WTC11 (cell line): ENCODE results near the gene TDRD6. TPM values are rescaled to one million over a fixed set of nuclear protein-coding genes. Genes with fewer than 3 reads are reported as not detected.
A peak's percentile ranks its signal among the peaks of the same experiment; 100 is the strongest.

Experiments
- ATAC-seq: fragments of 200-7000 bp; cut with Tn5 transposase; 2 replicates; pipeline ENCODE4 v1.10.0; 2021; ENCODE audit warnings: mild to moderate bottlenecking, moderate library complexity
- CTCF ChIA-PET: fragments of 300-600 bp; sonication (Branson Sonifier 250); formaldehyde crosslinking; loops from one replicate; lab custom pipeline; 2021; ENCODE audit warnings: antibody characterized with exemption; lab: Charles Lee
- POLR2A ChIA-PET: fragments of 350-600 bp; sonication (Branson Sonifier 250); formaldehyde crosslinking; loops from one replicate; lab custom pipeline; 2021; ENCODE audit warnings: antibody characterized with exemption; lab: Charles Lee
- DNase-seq: peaks from one replicate; pipeline ENCODE4 v3.0.0; 2021; ENCODE audit warnings: low spot score
- H3K27ac Mint-ChIP-seq: 2 replicates; pipeline ENCODE4 v1.8.0; 2021; ENCODE audit warnings: mixed read lengths
- H3K27me3 Mint-ChIP-seq: 2 replicates; pipeline ENCODE4 v1.8.0; 2021; ENCODE audit warnings: low read depth, mild to moderate bottlenecking, moderate library complexity, mixed read lengths
- H3K36me3 Mint-ChIP-seq: 2 replicates; pipeline ENCODE4 v1.8.0; 2021; ENCODE audit warnings: mixed read lengths
- H3K4me1 Mint-ChIP-seq: 2 replicates; pipeline ENCODE4 v1.8.0; 2022; ENCODE audit warnings: mixed read lengths
- H3K4me3 Mint-ChIP-seq: 2 replicates; pipeline ENCODE4 v1.8.0; 2021; ENCODE audit warnings: mild to moderate bottlenecking, moderate library complexity, mixed read lengths
- H3K9me3 Mint-ChIP-seq: 2 replicates; pipeline ENCODE4 v1.8.0; 2021; ENCODE audit warnings: mixed read lengths
- AFF4 ChIP-seq: sonication (generic); formaldehyde crosslinking; IDR thresholded peaks from 2 replicates; pipeline ENCODE4 v1.8.1; 2023; ENCODE audit warnings: mild to moderate bottlenecking, missing genetic modification reagents, borderline replicate concordance
- CREB1 ChIP-seq: sonication (generic); formaldehyde crosslinking; IDR thresholded peaks from 2 replicates; pipeline ENCODE4 v1.8.0; 2023; ENCODE audit warnings: mild to moderate bottlenecking, missing genetic modification reagents
- ESRRA ChIP-seq: sonication (generic); formaldehyde crosslinking; IDR thresholded peaks from 2 replicates; pipeline ENCODE4 v1.8.1; 2022; ENCODE audit warnings: mild to moderate bottlenecking, missing genetic modification reagents, borderline replicate concordance
- ETV6 ChIP-seq: sonication (generic); formaldehyde crosslinking; IDR thresholded peaks from 2 replicates; pipeline ENCODE4 v1.8.1; 2022; ENCODE audit warnings: mild to moderate bottlenecking, missing genetic modification reagents
- FOXJ3 ChIP-seq: sonication (generic); formaldehyde crosslinking; IDR thresholded peaks from 2 replicates; pipeline ENCODE4 v1.9.0; 2021; ENCODE audit warnings: missing genetic modification reagents, mild to moderate bottlenecking, borderline replicate concordance
- IRF1 ChIP-seq: sonication (generic); formaldehyde crosslinking; IDR thresholded peaks from 2 replicates; pipeline ENCODE4 v1.8.0; 2023; ENCODE audit warnings: missing genetic modification reagents
- MXD4 ChIP-seq: fragments of 250-450 bp; sonication (Bioruptor Pico); IDR thresholded peaks from 2 replicates; pipeline ENCODE4 v1.8.0; 2021; ENCODE audit warnings: mild to moderate bottlenecking, moderate library complexity, borderline replicate concordance
- MYBL2 ChIP-seq: sonication (generic); formaldehyde crosslinking; IDR thresholded peaks from 2 replicates; pipeline ENCODE4 v1.8.1; 2023; ENCODE audit warnings: mild to moderate bottlenecking, moderate library complexity, missing genetic modification reagents
- NFATC4 ChIP-seq: fragments of 250-450 bp; sonication (Bioruptor Pico); IDR thresholded peaks from 2 replicates; pipeline ENCODE4 v1.9.0; 2021; ENCODE audit warnings: mild to moderate bottlenecking
- NR2C2 ChIP-seq: sonication (generic); formaldehyde crosslinking; IDR thresholded peaks from 2 replicates; pipeline ENCODE4 v1.8.0; 2022; ENCODE audit warnings: mild to moderate bottlenecking, missing genetic modification reagents
- PRRX2 ChIP-seq: fragments of 250-450 bp; sonication (Bioruptor Pico); IDR thresholded peaks from 2 replicates; pipeline ENCODE4 v1.8.0; 2021; ENCODE audit warnings: mild to moderate bottlenecking
- TEAD1 ChIP-seq: sonication (generic); formaldehyde crosslinking; IDR thresholded peaks from 2 replicates; pipeline ENCODE4 v1.8.0; 2022; ENCODE audit warnings: mild to moderate bottlenecking, missing genetic modification reagents
- TP53 ChIP-seq: sonication (generic); formaldehyde crosslinking; IDR thresholded peaks from 2 replicates; pipeline ENCODE4 v1.8.1; 2023; ENCODE audit warnings: mild to moderate bottlenecking, missing genetic modification reagents
- USF1 ChIP-seq: sonication (generic); formaldehyde crosslinking; IDR thresholded peaks from 2 replicates; pipeline ENCODE4 v1.8.0; 2022; ENCODE audit warnings: mild to moderate bottlenecking, missing genetic modification reagents
- USF2 ChIP-seq: sonication (generic); formaldehyde crosslinking; IDR thresholded peaks from 2 replicates; pipeline ENCODE4 v1.8.1; 2023; ENCODE audit warnings: mild to moderate bottlenecking, missing genetic modification reagents, moderate library complexity
- ZBTB43 ChIP-seq: sonication (generic); formaldehyde crosslinking; IDR thresholded peaks from 2 replicates; pipeline ENCODE4 v1.8.1; 2023; ENCODE audit warnings: mild to moderate bottlenecking, missing genetic modification reagents
- ZNF396 ChIP-seq: fragments of 250-450 bp; sonication (Bioruptor Pico); IDR thresholded peaks from 2 replicates; pipeline ENCODE4 v1.8.0; 2021; ENCODE audit warnings: mild to moderate bottlenecking, moderate library complexity, borderline replicate concordance
- ZNF671 ChIP-seq: fragments of 250-450 bp; sonication (Bioruptor Pico); IDR thresholded peaks from 2 replicates; pipeline ENCODE4 v1.8.0; 2021; ENCODE audit warnings: mild to moderate bottlenecking
- total RNA-seq: library from RNA; stranded (reverse); gene quantifications from 3 replicates; pipeline ENCODE4 v1.2.3, GENCODE V29; 2021
- TF ChIP-seq, protein P1 (sequence below): fragments of 250-450 bp; sonication (Bioruptor Pico); IDR thresholded peaks from 2 replicates; pipeline ENCODE4 v1.9.0; 2021; ENCODE audit warnings: mild to moderate bottlenecking, borderline replicate concordance
- TF ChIP-seq, protein P2 (sequence below): sonication (generic); formaldehyde crosslinking; IDR thresholded peaks from 2 replicates; pipeline ENCODE4 v1.8.0; 2022; ENCODE audit warnings: mild to moderate bottlenecking, missing genetic modification reagents

The TDRD6 gene
- total RNA-seq, 1 experiment from 2014 or later = 0.04 TPM

GRCh38 chr6:46676604-46677313 lies 10.9 kb upstream of the TDRD6 start:
- Mint-ChIP-seq H3K4me1 (peaks cover 9% of the 10 kb centered on the region), H3K36me3 (no peaks in the 10 kb centered on the region), H3K27me3 (no peaks in the 10 kb centered on the region), H3K4me3 (no peak overlapping the region), H3K27ac (no peak overlapping the region), H3K9me3 (no peaks in the 10 kb centered on the region)
- peak; percentile 48; the same call in 1 of the 2 replicates for ATAC-seq
- no peak for DNase-seq
- no peak for TF ChIP-seq FOXJ3
- no peak for TF ChIP-seq TP53 (CRISPR knock-in tag)
- TF ChIP-seq ETV6 (CRISPR knock-in tag) = no peak
- no peak for TF ChIP-seq MXD4 (CRISPR knock-in tag)
- no peak for TF ChIP-seq CREB1
- TF ChIP-seq NR2C2 = no peak
- TF ChIP-seq, protein P1, sequence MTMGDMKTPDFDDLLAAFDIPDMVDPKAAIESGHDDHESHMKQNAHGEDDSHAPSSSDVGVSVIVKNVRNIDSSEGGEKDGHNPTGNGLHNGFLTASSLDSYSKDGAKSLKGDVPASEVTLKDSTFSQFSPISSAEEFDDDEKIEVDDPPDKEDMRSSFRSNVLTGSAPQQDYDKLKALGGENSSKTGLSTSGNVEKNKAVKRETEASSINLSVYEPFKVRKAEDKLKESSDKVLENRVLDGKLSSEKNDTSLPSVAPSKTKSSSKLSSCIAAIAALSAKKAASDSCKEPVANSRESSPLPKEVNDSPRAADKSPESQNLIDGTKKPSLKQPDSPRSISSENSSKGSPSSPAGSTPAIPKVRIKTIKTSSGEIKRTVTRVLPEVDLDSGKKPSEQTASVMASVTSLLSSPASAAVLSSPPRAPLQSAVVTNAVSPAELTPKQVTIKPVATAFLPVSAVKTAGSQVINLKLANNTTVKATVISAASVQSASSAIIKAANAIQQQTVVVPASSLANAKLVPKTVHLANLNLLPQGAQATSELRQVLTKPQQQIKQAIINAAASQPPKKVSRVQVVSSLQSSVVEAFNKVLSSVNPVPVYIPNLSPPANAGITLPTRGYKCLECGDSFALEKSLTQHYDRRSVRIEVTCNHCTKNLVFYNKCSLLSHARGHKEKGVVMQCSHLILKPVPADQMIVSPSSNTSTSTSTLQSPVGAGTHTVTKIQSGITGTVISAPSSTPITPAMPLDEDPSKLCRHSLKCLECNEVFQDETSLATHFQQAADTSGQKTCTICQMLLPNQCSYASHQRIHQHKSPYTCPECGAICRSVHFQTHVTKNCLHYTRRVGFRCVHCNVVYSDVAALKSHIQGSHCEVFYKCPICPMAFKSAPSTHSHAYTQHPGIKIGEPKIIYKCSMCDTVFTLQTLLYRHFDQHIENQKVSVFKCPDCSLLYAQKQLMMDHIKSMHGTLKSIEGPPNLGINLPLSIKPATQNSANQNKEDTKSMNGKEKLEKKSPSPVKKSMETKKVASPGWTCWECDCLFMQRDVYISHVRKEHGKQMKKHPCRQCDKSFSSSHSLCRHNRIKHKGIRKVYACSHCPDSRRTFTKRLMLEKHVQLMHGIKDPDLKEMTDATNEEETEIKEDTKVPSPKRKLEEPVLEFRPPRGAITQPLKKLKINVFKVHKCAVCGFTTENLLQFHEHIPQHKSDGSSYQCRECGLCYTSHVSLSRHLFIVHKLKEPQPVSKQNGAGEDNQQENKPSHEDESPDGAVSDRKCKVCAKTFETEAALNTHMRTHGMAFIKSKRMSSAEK = no peak
- TF ChIP-seq, protein P2, sequence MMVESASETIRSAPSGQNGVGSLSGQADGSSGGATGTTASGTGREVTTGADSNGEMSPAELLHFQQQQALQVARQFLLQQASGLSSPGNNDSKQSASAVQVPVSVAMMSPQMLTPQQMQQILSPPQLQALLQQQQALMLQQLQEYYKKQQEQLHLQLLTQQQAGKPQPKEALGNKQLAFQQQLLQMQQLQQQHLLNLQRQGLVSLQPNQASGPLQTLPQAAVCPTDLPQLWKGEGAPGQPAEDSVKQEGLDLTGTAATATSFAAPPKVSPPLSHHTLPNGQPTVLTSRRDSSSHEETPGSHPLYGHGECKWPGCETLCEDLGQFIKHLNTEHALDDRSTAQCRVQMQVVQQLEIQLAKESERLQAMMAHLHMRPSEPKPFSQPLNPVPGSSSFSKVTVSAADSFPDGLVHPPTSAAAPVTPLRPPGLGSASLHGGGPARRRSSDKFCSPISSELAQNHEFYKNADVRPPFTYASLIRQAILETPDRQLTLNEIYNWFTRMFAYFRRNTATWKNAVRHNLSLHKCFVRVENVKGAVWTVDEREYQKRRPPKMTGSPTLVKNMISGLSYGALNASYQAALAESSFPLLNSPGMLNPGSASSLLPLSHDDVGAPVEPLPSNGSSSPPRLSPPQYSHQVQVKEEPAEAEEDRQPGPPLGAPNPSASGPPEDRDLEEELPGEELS (CRISPR knock-in tag) = no peak
- no peak for TF ChIP-seq ZNF396 (CRISPR knock-in tag)
- TF ChIP-seq ZNF671 (CRISPR knock-in tag) = no peak
- no peak for TF ChIP-seq IRF1 (CRISPR knock-in tag)
- TF ChIP-seq AFF4 (CRISPR knock-in tag) = no peak
- no peak for TF ChIP-seq ZBTB43
- no peak for TF ChIP-seq PRRX2 (CRISPR knock-in tag)
- TF ChIP-seq TEAD1 (CRISPR knock-in tag) = no peak
- no peak for TF ChIP-seq USF1
- TF ChIP-seq USF2 (CRISPR knock-in tag) = no peak
- TF ChIP-seq MYBL2 (CRISPR knock-in tag) = no peak
- TF ChIP-seq NFATC4 (CRISPR knock-in tag) = no peak
- no peak for TF ChIP-seq ESRRA (CRISPR knock-in tag)
- ChIA-PET POLR2A (no interaction called here), CTCF (no interaction called here)
